Measurements from ENCODE around the gene H6PD. TPM values are rescaled to one million over a fixed set of nuclear protein-coding genes. Genes with fewer than 3 reads are reported as not detected.

Gene H6PD
- total RNA-seq, 1 donor from 2014 or later: 36.2 TPM

DNA sequence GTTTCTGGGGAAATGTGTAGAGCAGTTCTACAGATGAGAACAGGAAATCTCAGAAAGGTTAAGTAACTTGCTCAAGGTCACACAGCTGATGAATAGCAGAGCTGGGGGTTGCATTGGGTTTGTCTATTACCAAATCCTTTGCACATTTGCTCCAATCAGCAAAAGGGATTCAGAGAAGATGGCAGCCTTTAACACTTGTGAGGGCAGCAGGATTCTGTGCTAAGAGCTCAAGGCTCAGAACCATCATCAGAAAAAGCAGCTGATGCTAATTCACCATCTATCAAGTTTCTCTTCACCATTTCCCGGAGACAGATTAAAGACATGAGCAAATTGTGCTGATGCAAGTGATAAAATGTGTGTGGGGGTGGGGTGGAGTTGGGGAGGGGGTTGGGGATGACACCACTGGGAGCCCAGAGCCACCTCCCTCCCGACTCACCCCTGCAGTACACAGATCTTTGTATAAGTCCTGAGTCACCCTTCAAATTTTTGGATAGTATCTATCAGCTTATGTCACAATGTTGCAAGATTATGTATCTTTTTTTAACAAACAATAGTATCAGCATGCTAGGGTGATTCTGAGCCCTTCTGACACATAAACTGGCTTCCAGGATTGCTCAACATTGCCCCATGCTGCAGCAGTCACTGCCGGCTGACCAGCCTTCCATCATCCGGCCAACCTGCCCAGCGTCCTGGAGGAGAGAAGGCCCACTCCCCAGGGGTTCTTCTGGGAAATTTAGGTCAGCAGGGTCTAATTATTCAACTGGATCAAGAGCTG, 55.3 kb downstream of the H6PD start:
- H3K4me3 Mint-ChIP-seq (ENCODE audit: low read depth): no peak overlapping the region

DNA sequence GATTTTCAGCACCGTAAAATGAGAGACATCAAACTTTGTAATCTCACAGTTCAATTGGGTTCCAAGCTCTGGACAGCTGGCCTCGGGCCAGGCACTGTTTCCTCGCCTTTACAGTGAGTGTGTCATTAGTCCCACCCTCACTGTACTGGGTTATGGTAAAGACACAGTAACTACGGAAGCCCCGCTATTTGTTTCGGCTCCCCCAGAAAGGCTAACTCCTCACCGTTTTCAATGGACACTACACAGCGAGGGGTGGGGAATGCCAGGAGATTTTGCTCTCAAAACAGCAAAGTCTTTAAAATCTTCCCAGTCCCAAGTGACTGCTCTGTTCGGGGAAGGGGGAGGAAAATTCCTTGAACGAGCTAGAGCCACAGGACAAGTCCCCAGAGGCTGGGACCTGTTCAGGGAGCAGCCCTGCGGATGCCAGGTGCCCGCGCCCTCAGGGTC, 57.4 kb downstream of the H6PD start:
- peaks cover 2% of the 10 kb centered on the region for H3K4me1 Mint-ChIP-seq (ENCODE audit: low read depth)
- TF ChIP-seq, protein P1, sequence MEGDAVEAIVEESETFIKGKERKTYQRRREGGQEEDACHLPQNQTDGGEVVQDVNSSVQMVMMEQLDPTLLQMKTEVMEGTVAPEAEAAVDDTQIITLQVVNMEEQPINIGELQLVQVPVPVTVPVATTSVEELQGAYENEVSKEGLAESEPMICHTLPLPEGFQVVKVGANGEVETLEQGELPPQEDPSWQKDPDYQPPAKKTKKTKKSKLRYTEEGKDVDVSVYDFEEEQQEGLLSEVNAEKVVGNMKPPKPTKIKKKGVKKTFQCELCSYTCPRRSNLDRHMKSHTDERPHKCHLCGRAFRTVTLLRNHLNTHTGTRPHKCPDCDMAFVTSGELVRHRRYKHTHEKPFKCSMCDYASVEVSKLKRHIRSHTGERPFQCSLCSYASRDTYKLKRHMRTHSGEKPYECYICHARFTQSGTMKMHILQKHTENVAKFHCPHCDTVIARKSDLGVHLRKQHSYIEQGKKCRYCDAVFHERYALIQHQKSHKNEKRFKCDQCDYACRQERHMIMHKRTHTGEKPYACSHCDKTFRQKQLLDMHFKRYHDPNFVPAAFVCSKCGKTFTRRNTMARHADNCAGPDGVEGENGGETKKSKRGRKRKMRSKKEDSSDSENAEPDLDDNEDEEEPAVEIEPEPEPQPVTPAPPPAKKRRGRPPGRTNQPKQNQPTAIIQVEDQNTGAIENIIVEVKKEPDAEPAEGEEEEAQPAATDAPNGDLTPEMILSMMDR (IDR thresholded peaks at IDR 0.05; ENCODE audit: unreplicated experiment): no peak
- H3K27me3 Mint-ChIP-seq: peaks cover 5% of the 10 kb centered on the region
- peak overlapping the region; percentile 66 for H3K4me3 Mint-ChIP-seq (ENCODE audit: low read depth)
- H3K9me3 Mint-ChIP-seq (ENCODE audit: low read depth): peaks cover 4% of the 10 kb centered on the region
- no peak for DNase-seq (ENCODE audit: low spot score, unreplicated experiment)
- no peak overlapping the region for H3K27ac Mint-ChIP-seq
- H3K36me3 Mint-ChIP-seq (ENCODE audit: insufficient read depth): peaks cover 2% of the 10 kb centered on the region

More for the DNA sequence above, 55.3 kb downstream of the H6PD start:
- peaks cover 2% of the 10 kb centered on the region for H3K36me3 Mint-ChIP-seq (ENCODE audit: insufficient read depth)
- DNase-seq (ENCODE audit: low spot score, unreplicated experiment): no peak
- H3K4me1 Mint-ChIP-seq (ENCODE audit: low read depth): no peaks in the 10 kb centered on the region
- peaks cover 7% of the 10 kb centered on the region for H3K27me3 Mint-ChIP-seq
- TF ChIP-seq, protein P1 (IDR thresholded peaks at IDR 0.05; ENCODE audit: unreplicated experiment): no peak
- peaks cover 10% of the 10 kb centered on the region for H3K9me3 Mint-ChIP-seq (ENCODE audit: low read depth)
- no peak overlapping the region for H3K27ac Mint-ChIP-seq

DNA sequence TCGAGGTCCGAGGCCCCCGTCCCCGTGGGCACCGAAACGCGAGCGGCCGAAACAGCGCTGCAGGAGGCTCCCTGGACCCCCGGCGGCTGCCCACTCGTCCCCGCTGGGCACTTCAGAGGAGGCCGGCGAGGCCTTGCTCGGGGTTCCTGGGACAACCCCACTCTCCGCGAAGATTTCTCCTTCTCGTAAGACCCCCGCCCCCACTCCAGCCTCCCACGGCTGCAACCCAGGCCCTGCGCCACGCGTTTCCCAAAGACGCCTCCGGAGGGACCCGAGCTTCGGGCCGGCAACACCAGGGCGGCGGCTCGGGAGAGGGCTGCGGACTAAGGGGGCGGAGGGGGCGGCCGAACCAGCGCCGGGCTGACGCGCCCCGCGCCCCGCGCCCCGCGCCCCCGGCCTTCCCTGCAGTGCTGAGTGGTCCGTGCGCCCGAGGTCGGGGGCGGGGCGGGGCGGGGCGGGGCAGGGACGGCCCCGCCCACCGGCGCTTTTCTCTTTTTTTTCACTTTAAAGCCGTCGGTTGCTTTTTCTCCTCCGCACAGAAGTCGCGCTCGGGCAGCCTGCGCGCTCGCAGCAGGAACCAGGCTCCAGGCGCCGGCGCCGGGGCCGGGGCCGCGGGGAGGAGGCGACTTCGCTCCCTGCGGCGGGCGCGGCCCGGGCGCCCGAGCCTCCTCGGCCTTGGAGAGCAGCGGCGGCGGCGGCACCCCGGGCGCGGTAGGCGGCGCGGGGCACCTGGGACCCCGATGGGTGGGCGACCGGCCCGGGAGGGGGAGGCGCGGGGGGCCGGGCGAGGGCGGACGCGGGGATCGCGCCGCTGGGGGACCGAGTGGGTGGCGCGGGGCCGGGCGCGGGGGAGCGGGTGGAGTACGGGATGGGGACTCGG, 58.0 kb downstream of the H6PD start, which contains the start of gene SPSB1:
Gene SPSB1 (plus strand): TSS at position 534 of the 880 bp plus-strand sequence. CDS start 62,998 bp downstream, outside the sequence.
- DNase-seq (ENCODE audit: low spot score, unreplicated experiment): peak; percentile 32
- no peak within 1 kb of the TSS for H3K27ac Mint-ChIP-seq
- H3K27me3 Mint-ChIP-seq: peaks cover 5% of the 10 kb centered on the region
- peaks cover 4% of the 10 kb centered on the region for H3K9me3 Mint-ChIP-seq (ENCODE audit: low read depth)
- H3K4me3 Mint-ChIP-seq (ENCODE audit: low read depth): peak within 1 kb of the TSS; percentile 66
- peaks cover 2% of the 10 kb centered on the region for H3K4me1 Mint-ChIP-seq (ENCODE audit: low read depth)
- TF ChIP-seq, protein P1 (IDR thresholded peaks at IDR 0.05; ENCODE audit: unreplicated experiment): no peak
- peaks cover 2% of the 10 kb centered on the region for H3K36me3 Mint-ChIP-seq (ENCODE audit: insufficient read depth)

DNA sequence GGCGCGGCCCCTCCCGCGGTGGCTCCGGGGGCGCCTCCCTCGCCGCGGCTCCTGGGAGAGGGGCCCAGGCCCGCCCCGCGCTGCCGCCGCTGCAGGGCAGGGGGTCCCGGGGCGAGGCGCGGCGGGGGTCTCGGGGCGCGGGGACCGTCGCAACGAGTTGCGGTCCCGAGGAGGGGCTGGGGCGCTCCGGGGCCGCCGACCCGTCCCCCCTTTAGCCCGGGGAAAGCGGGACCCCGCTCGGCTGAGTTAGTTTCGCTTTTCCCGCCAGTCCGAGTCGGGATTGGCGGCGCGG, 58.6 kb downstream of the H6PD start:
- peaks cover 4% of the 10 kb centered on the region for H3K9me3 Mint-ChIP-seq (ENCODE audit: low read depth)
- no peak overlapping the region for H3K27ac Mint-ChIP-seq
- no peak for DNase-seq (ENCODE audit: low spot score, unreplicated experiment)
- H3K4me3 Mint-ChIP-seq (ENCODE audit: low read depth): no peak overlapping the region
- H3K27me3 Mint-ChIP-seq: peaks cover 5% of the 10 kb centered on the region
- peaks cover 2% of the 10 kb centered on the region for H3K4me1 Mint-ChIP-seq (ENCODE audit: low read depth)
- TF ChIP-seq, protein P1 (IDR thresholded peaks at IDR 0.05; ENCODE audit: unreplicated experiment): no peak
- peaks cover 2% of the 10 kb centered on the region for H3K36me3 Mint-ChIP-seq (ENCODE audit: insufficient read depth)
